GM12878 (cell line): Measurements from ENCODE around the gene CAMK2N2. TPM values are rescaled to one million over a fixed set of nuclear protein-coding genes. Genes with fewer than 3 reads are reported as not detected.

Source experiments
- HDGF ChIP-seq: fragments of 450-650 bp; IDR thresholded peaks from 2 replicates; pipeline ENCODE4 v1.6.1; 2016; ENCODE audit warnings: antibody characterized with exemption
- MYB ChIP-seq: fragments of 150-350 bp; IDR thresholded peaks from 2 replicates; pipeline ENCODE4 v1.6.1; 2014; ENCODE audit warnings: mild to moderate bottlenecking, low read depth, low read length, borderline replicate concordance
- MYC ChIP-seq: IDR thresholded peaks from 2 replicates; pipeline ENCODE4 v1.6.1; 2011; ENCODE audit warnings: mild to moderate bottlenecking, low read length, moderate library complexity, inconsistent platforms; ENCODE audit not compliant: insufficient read depth, insufficient replicate concordance, insufficient read length, severe bottlenecking
- PML ChIP-seq: IDR thresholded peaks from 2 replicates; pipeline ENCODE4 v1.6.1; 2012; ENCODE audit warnings: low read length, inconsistent platforms
- SREBF2 ChIP-seq: IDR thresholded peaks from 2 replicates; pipeline ENCODE4 v1.6.1; 2012; ENCODE audit warnings: mild to moderate bottlenecking, low read length
- TCF7 ChIP-seq: IDR thresholded peaks from 2 replicates; pipeline ENCODE4 v1.6.1; 2014; ENCODE audit warnings: antibody characterized with exemption, borderline replicate concordance
- ZNF24 ChIP-seq: fragments of 450-650 bp; IDR thresholded peaks from 2 replicates; pipeline ENCODE4 v1.6.1; 2017; ENCODE audit warnings: antibody characterized with exemption, mild to moderate bottlenecking
- ZNF384 ChIP-seq: IDR thresholded peaks from 2 replicates; pipeline ENCODE4 v1.6.1; 2012; ENCODE audit warnings: low read depth, mild to moderate bottlenecking, low read length, improper control_type of control experiment, borderline replicate concordance
- polyA plus RNA-seq, 11 experiments: library from polyadenylated mRNA; depleted of rRNA in 4 of 11; unstranded in 6 of 11; stranded (reverse) in 5 of 11; fragments of >200 nt; fragmentation: Nextera tagmentation in 4 of 11; fragmentation: Illumina TruSeq in 1 of 11; extraction: Ambion mirVana in 4 of 11; extraction: Trizol in 1 of 11; gene quantifications; 1 replicate in 1 of 11; 2 replicates in 10 of 11; pipeline versions ENCODE4 v1.2.1 to v1.2.3, GENCODE V29; 2011 to 2016; ENCODE audit warnings: inconsistent platforms in 2 of 11, missing spikeins in 2 of 11, low read depth in 1 of 11
- total RNA-seq, 4 experiments: library from RNA; depleted of rRNA in 3 of 4; stranded (reverse); fragments of >200 nt in 3 of 4; fragmentation: Illumina TruSeq in 1 of 4; extraction: Trizol in 1 of 4; gene quantifications; 2 replicates each; pipeline versions ENCODE4 v1.2.1 to v1.2.3, GENCODE V29; 2013 to 2021
- TF ChIP-seq, protein P1 (sequence below): fragments of 150-350 bp; IDR thresholded peaks from 2 replicates; pipeline ENCODE4 v1.6.1; 2016; ENCODE audit warnings: low read depth, low read length
- TF ChIP-seq, protein P2 (sequence below): IDR thresholded peaks from 2 replicates; pipeline ENCODE4 v1.6.1; 2011; ENCODE audit warnings: mild to moderate bottlenecking, low read depth, low read length, moderate library complexity; ENCODE audit not compliant: insufficient replicate concordance

Gene CAMK2N2
- total and polyA plus RNA-seq, 10 of the 15 experiments (the other 5 are each of a cell fraction or from before 2014, with no cell fraction given) = 0.06 to 1.4 (median 0.45) TPM; not detected in 1

DNA sequence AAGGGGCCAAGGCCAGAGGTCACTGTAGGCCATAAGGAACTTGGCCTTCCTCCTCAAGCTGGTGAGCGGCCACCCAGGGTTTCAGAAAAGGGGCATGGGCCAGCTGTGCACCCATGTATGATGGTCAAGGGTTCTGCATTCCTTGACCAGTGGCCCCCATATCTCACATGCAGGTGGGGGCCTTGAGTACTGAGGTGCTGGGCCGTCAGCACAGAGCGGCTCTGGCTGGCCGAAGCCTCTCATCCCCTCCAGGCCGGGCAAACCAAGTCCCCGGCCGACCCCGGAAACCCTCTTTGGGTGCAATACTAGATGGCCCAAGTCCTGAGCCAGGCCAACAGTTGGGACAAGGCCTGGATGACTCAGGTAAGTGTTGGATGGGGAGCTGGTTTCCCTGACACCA is 22.1 kb downstream of the CAMK2N2 start (continued):
- TF ChIP-seq, protein P1, sequence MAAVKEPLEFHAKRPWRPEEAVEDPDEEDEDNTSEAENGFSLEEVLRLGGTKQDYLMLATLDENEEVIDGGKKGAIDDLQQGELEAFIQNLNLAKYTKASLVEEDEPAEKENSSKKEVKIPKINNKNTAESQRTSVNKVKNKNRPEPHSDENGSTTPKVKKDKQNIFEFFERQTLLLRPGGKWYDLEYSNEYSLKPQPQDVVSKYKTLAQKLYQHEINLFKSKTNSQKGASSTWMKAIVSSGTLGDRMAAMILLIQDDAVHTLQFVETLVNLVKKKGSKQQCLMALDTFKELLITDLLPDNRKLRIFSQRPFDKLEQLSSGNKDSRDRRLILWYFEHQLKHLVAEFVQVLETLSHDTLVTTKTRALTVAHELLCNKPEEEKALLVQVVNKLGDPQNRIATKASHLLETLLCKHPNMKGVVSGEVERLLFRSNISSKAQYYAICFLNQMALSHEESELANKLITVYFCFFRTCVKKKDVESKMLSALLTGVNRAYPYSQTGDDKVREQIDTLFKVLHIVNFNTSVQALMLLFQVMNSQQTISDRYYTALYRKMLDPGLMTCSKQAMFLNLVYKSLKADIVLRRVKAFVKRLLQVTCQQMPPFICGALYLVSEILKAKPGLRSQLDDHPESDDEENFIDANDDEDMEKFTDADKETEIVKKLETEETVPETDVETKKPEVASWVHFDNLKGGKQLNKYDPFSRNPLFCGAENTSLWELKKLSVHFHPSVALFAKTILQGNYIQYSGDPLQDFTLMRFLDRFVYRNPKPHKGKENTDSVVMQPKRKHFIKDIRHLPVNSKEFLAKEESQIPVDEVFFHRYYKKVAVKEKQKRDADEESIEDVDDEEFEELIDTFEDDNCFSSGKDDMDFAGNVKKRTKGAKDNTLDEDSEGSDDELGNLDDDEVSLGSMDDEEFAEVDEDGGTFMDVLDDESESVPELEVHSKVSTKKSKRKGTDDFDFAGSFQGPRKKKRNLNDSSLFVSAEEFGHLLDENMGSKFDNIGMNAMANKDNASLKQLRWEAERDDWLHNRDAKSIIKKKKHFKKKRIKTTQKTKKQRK = no peak
- no peak for TF ChIP-seq ZNF24
- TF ChIP-seq SREBF2 = no peak
- TF ChIP-seq TCF7 = no peak
- TF ChIP-seq ZNF384 = no peak
- TF ChIP-seq MYB = no peak
- TF ChIP-seq PML = no peak
- no peak for TF ChIP-seq HDGF
- TF ChIP-seq MYC = no peak
- TF ChIP-seq, protein P2, sequence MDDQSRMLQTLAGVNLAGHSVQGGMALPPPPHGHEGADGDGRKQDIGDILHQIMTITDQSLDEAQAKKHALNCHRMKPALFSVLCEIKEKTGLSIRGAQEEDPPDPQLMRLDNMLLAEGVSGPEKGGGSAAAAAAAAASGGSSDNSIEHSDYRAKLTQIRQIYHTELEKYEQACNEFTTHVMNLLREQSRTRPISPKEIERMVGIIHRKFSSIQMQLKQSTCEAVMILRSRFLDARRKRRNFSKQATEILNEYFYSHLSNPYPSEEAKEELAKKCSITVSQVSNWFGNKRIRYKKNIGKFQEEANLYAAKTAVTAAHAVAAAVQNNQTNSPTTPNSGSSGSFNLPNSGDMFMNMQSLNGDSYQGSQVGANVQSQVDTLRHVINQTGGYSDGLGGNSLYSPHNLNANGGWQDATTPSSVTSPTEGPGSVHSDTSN = no peak
